WERI-Rb-1 (cell line): ENCODE data around the gene ILKAP.

Experiments used
- DNase-seq: peaks from one replicate; pipeline ENCODE4 v3.0.0-alpha.2; 2020
- H3K27ac ChIP-seq: fragments of 250-450 bp; sonication (Bioruptor Pico); 2 replicates; pipeline ENCODE4 v1.5.1; 2020; ENCODE audit warnings: mild to moderate bottlenecking, moderate library complexity
- H3K27me3 ChIP-seq: fragments of 250-450 bp; sonication (Bioruptor Pico); 2 replicates; pipeline ENCODE4 v1.5.1; 2021; ENCODE audit warnings: mild to moderate bottlenecking, low read depth, moderate library complexity; ENCODE audit not compliant: insufficient read depth, severe bottlenecking
- H3K36me3 ChIP-seq: fragments of 250-450 bp; sonication (Bioruptor Pico); 2 replicates; pipeline ENCODE4 v1.5.1; 2020; ENCODE audit warnings: mild to moderate bottlenecking, moderate library complexity
- H3K4me3 ChIP-seq: 2 replicates; pipeline ENCODE4 v1.5.1; 2011; ENCODE audit warnings: low read depth, mild to moderate bottlenecking, control low read depth, low read length
- H3K9me3 ChIP-seq: fragments of 250-450 bp; sonication (Bioruptor Pico); 2 replicates; pipeline ENCODE4 v1.5.1; 2021; ENCODE audit warnings: mild to moderate bottlenecking, moderate library complexity; ENCODE audit not compliant: severe bottlenecking
- TF ChIP-seq, protein P1 (sequence below): IDR thresholded peaks from 2 replicates; pipeline ENCODE4 v1.5.1; 2011; ENCODE audit warnings: low read depth, mild to moderate bottlenecking, control low read depth, inconsistent platforms, low read length

ILKAP gene

GRCh38 chr2:238127165-238128060 is 76.1 kb downstream of the ILKAP start:
- Histone ChIP-seq H3K27ac (no peak overlapping the region), H3K4me3 (no peak overlapping the region), H3K27me3 (no peaks in the 10 kb centered on the region), H3K9me3 (peaks cover 2% of the 10 kb centered on the region), H3K36me3 (no peaks in the 10 kb centered on the region)
- peak; percentile 49 for DNase-seq
- TF ChIP-seq, protein P1, sequence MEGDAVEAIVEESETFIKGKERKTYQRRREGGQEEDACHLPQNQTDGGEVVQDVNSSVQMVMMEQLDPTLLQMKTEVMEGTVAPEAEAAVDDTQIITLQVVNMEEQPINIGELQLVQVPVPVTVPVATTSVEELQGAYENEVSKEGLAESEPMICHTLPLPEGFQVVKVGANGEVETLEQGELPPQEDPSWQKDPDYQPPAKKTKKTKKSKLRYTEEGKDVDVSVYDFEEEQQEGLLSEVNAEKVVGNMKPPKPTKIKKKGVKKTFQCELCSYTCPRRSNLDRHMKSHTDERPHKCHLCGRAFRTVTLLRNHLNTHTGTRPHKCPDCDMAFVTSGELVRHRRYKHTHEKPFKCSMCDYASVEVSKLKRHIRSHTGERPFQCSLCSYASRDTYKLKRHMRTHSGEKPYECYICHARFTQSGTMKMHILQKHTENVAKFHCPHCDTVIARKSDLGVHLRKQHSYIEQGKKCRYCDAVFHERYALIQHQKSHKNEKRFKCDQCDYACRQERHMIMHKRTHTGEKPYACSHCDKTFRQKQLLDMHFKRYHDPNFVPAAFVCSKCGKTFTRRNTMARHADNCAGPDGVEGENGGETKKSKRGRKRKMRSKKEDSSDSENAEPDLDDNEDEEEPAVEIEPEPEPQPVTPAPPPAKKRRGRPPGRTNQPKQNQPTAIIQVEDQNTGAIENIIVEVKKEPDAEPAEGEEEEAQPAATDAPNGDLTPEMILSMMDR = no peak

- Histone ChIP-seq H3K4me3 (no peak overlapping the region), H3K36me3 (no peaks in the 10 kb centered on the region), H3K9me3 (peaks cover 2% of the 10 kb centered on the region), H3K27me3 (no peaks in the 10 kb centered on the region), H3K27ac (no peak overlapping the region)
- TF ChIP-seq, protein P1 = no peak
- DNase-seq = no peak
These were observed 76.7 kb downstream of the ILKAP start for GRCh38 chr2:238126775-238127164.

DNA sequence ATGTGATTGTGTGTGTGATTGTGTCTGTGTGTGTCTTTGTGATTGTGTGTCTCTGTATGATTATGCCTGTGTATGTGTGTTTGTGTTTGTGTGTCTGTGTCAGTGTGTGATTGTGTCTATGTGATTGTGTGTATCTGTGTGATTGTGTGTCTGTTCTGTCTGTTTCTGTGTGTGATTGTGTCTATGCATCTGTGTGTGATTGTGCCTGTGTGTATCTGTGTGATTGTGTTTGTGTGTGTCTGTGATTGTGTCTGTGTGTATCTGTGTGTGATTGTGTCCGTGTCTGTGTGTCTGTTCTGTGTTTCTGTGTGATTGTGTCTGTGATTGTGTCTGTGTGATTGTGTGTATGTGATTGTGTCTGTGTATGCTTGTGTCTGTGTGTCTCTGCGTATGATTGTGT is 77.2 kb downstream of the ILKAP start:
- no peak for DNase-seq
- H3K27ac ChIP-seq = no peak overlapping the region
- H3K36me3 ChIP-seq = no peaks in the 10 kb centered on the region
- H3K27me3 ChIP-seq = no peaks in the 10 kb centered on the region
- H3K4me3 ChIP-seq = no peak overlapping the region
- peaks cover 2% of the 10 kb centered on the region for H3K9me3 ChIP-seq
- TF ChIP-seq, protein P1 = no peak

- Histone ChIP-seq H3K27me3 (no peaks in the 10 kb centered on the region), H3K9me3 (peaks cover 2% of the 10 kb centered on the region), H3K27ac (no peak overlapping the region), H3K36me3 (no peaks in the 10 kb centered on the region), H3K4me3 (no peak overlapping the region)
- TF ChIP-seq, protein P1 = no peak
- DNase-seq = no peak
These were observed 78.2 kb downstream of the ILKAP start for GRCh38 chr2:238125127-238125885.

DNA sequence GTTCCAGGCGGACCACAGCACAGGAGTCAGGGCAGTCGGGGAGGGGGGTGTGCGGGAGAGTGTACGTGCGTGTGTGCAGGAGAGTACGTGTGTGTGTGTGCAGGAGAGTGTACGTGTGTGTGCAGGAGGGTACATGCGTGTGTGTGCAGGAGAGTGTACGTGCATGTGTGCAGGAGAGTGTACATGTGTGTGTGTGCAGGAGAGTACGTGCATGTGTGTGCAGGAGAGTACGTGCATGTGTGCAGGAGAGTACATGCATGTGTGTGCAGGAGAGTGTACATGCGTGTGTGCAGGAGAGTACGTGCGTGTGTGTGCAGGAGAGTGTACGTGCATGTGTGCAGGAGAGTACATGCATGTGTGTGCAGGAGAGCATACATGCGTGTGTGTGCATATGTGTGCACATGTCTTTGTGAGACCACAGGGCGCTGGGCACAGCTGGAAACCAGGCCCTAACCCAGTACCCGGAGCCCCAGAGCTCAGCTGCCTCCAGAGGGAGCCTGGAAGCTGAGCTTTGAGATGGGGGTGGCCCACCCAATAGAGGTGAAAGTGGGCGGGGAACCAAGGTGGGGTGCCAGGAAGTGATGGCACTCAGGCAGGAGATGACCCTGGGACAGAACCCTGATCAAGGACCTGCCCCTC is 78.9 kb downstream of the ILKAP start:
- no peak overlapping the region for H3K27ac ChIP-seq
- no peaks in the 10 kb centered on the region for H3K27me3 ChIP-seq
- TF ChIP-seq, protein P1 = no peak
- H3K4me3 ChIP-seq = no peak overlapping the region
- no peaks in the 10 kb centered on the region for H3K36me3 ChIP-seq
- DNase-seq = no peak
- H3K9me3 ChIP-seq = peaks cover 2% of the 10 kb centered on the region
